HG03558 (cell line): Measurements from ENCODE around the gene EEF1A2.

Source experiments
- ATAC-seq: cut with Tn5 transposase; IDR thresholded peaks from one replicate; pipeline ENCODE4 v1.9.1; 2021; ENCODE audit warnings: moderate number of reproducible peaks; ENCODE audit not compliant: unreplicated experiment; ENCODE audit errors: extremely low read depth

The EEF1A2 gene

DNA sequence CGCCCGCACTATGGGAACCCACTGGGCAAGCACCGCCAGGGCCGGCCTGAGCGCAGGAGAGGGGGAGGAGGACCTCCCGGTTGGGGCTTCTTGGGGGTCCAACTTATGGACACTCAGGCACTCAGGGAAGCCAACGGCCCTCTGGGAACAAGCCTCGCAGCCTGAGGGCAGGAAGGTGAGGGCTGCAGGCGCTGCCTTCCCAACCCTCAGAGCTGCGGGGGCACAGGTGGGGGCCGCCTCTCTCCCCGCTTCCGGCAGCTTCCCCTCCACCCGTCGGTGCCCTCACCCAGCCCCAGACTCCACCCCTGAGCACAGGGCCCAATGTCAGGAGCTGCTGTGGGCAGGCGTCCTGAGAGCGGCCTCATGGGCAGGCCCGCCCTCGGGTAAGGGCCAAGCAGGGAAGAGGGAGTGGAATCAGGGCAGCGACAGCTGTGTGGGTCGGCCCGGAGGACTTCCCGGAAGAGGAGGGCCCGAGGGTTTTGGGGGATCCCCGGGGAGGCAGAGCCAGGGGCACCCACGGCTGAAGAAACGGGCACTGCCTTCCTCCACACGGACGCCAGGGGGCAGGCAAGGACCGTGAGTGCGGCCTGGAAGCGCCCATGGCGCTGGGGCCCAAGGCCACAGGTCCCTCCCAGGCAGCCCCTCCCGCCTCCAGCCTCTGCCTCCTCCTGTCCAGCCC is 38.8 kb upstream of the EEF1A2 start:
- ATAC-seq, result peak; percentile 64

DNA sequence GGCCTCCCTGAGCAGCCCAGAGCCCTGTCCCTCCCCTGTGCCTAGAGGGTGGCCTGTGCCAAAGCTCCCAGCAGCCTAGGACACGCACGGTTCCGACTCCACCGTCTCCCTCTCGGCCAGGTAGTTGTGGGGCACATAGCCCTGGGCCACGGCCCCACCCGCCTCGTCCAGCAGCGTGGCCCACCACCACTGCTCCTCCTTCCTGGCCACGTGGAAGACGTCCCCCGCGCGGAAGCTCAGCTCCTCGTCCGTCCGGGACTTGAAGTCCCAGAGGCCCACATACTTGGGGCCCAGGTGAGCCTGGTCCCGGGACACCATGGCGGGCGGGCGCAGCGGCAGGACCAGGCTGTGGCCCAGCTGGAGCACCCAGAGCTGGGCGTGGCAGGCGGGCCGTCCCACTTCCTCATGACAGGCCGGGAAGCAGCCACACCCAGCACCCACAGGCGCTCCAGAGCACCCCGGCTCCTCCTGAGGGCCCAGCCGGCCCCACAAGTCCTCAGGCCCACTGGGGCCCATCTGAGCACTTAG is 38.2 kb upstream of the EEF1A2 start, which contains the start of gene PTK6:
PTK6 (minus strand) TSS at position 380 of the 528 bp plus-strand sequence; CDS start at position 318, 62 bp downstream.
- no peak for ATAC-seq

DNA sequence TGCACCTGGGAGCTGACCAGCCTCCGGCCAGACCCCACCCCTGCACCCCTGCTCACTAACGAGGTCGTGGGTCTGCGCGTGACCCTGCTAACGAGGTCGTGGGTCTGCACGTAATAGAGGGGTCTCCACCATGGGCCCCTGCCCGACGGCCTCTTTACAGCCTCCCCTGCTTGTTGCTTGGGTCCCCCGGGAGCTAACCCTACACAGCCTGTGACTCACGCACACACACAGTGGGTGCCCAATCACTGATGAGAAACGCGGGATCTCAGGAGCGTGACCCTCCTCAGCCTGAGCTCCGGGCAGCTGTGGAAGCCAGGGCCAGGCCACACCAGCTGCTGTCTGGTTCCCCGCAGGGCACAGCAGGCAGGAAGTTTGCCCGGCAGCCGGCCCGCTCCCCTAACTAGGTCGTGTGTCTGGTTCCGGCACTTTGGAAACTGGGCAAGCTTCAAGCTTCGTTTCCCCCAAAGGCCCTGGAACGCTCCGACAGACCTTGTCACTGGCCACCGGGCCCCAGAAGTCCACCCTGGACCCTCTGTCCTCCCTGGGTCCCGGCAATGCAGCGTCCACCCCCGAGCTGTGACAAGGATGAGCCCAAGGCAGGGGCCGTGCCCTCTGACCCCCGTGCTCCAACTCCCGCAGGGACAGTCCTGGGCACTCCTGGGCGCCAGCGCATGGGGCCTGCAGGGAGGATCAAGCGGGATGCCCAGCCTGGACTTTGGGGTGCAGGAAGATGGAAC is 37.5 kb upstream of the EEF1A2 start:
- ATAC-seq, result no peak

GRCh38 chr20:63534831-63535651 is 36.2 kb upstream of the EEF1A2 start:
- ATAC-seq, result no peak

DNA sequence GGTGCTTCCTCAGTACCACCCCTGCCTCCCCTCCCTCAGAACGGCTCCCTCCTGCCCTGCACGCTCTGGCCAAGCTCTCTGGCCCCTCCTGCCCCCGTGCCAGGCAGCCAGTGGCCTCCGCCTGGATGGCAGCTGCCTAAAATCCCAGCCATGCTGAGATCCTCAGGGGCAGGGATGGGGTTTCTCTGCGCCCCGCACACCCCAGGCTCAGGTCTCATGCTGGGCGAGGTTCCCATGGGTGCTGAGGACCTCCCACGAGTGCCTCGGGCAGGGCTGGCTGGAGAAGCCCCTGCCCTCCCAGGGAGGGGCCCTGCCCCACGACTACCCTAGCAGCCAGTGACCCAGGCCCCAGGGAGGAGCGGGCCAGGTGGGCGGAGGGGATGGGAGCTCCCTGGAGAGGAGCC is 35.5 kb upstream of the EEF1A2 start:
- no peak for ATAC-seq

- ATAC-seq, result no peak
Measured at GRCh38 chr20:63533871-63534393, 35.0 kb upstream of the EEF1A2 start.

DNA sequence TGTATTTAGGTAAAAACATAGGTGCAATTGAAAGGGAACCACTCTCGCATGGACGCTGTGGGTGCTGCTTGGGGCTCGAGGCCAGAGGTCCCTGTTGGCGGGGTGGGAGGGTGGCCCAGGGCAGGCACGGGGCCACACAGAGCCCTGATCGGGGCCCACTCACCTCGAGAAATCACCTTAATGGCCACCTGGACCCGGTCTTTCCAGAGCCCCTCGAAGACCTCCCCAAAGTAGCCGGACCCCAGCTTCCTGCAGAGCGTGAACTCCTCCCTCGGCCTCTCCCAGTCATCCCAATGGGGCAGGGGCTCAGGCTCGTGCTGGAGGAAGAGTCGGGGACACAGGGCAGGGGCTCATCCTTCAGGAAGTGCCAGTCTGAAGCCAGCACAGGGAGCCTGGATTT is 34.5 kb upstream of the EEF1A2 start:
- ATAC-seq, result no peak

GRCh38 chr20:63532449-63532971 is 33.6 kb upstream of the EEF1A2 start:
- no peak for ATAC-seq

DNA sequence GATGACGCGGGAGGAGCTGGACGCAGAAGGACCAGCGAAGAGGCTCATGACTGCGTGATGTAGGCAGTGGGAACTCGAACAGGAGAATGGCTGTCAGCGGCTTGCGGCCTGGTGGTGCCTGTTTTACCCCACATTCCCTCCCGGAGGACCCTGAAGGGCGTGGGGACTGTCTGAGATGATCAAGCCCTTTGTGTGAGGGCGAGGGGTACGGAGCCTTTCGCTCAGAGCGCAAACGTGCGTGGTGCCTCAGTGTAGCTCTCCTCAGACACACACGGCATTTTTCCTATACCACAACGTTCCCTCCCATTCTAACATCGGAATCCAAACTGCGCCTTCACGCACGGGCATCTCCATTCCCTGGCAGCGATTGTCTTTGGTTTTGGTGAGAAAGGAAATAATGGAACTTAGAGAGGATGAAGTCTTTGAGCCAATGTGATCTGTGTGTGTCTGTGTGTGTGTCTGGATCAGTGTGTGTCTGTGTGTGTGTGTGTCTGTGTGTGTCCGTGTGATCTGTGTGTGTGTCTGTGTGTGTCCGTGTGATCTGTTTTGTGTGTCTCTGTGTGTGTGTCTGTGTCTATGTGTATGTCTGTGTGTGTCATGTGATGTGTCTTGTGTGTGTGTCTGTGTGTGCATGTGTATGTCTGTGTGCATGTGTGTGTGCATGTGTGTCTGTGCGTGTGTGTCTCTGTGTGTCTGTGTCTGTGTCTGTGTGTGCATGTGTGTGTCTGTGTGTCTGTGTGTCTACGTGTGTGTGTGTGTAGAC is 33.0 kb upstream of the EEF1A2 start:
- no peak for ATAC-seq

DNA sequence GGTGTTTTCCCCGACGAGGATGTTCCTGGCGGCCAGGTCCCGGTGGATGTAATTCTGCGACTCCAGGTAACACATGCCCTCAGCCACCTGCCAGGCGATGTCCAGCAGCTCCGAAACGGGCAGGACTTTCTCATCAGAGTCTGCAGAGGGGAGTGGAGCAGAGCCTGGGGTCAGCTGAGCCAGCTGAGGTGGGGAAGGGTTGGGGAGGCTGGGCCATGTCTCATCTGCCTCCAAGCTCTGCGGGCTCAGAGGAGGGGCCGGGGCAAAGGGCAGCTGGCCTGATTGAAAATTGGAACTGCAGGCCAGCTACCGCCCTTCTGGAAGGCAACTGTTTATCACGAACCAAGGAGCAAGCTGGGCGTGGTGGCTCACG is 31.9 kb upstream of the EEF1A2 start:
- no peak for ATAC-seq

GRCh38 chr20:63529861-63530787 is 31.2 kb upstream of the EEF1A2 start:
- no peak for ATAC-seq

GRCh38 chr20:63529180-63529860 is 30.4 kb upstream of the EEF1A2 start:
- no peak for ATAC-seq

DNA sequence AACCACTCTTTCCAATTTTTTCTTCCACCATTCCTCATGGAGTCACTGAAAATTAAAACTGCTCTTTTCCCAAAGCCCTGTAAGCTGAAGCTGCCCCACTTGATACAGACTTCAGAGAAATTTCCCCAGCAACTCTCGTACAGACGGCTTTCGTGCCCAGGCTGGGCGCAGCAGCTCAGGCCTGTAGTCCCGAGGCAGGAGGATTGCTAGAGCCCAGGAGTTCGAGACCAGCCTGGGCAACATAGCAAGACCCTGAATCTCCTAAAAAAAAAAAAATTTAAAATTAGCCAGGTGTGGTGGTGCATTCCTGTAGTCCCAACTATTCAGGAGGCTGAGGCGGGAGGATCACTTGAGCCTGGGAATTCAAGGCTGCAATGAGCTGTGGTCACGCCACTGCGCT is 28.3 kb upstream of the EEF1A2 start:
- ATAC-seq, result no peak

DNA sequence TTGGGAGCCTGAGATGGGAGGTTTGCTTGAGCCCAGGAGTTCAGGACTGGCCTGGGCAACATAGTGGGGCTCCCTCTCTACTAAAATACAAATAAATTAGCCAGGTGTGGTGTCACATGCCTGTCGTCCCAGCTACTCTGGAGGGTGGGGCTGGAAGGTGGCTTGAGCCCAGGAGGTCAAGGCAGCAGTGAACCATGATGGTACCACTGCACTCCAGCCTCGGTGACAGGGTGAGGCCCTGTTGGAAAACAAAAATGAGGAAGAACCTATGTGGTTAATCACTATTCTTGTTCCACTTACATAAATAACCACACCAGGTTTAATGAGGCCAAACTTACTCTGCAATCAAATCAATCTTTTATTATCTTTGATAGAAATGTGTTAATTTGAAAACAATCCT is 27.1 kb upstream of the EEF1A2 start:
- no peak for ATAC-seq

GRCh38 chr20:63525185-63525584 is 26.3 kb upstream of the EEF1A2 start:
- no peak for ATAC-seq

- no peak for ATAC-seq
Measured at GRCh38 chr20:63522981-63523611, 24.2 kb upstream of the EEF1A2 start.

DNA sequence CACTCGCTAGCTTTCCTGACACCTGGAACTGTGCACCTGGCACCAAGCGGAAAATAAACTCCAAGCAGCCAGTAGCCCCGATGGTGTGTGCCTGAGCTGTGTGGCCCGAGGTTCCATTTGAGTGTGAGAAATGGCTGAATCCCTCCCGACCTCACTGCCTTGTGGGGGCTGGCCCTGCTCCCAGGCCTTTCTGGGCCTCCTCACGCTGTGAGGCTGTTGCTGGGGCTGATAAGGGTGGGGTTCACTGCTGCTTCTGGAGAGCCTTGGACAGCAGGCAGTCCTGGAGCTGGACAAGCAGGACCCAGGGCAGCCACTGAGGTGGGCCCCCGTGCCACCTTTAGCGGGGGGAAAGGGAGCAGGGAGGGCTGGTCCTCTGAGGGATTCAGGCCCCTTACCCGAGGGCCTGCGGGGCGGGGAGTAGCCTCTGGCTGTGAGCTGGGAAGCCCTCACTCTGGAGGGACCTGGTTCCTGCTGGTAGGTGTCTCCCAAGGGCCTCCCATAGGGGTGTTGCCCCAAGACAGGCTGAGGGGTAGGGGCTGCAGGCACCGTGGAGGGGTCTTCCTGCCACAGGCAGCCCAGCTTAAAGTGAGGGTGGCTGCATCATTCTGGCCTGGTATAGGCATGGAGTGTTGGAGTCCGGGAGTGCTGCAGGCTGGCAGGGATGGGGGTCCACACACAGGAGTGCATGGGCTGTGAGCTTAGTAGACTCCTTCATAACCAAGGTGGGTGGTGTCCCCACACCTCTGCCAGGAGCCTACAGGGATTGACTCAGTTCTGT is 23.4 kb upstream of the EEF1A2 start:
- no peak for ATAC-seq
